H1 (cell line): ENCODE results near the gene LIN28B. TPM values are rescaled to one million over a fixed set of nuclear protein-coding genes. Genes with fewer than 3 reads are reported as not detected.

Experiments used
- ASH2L ChIP-seq: fragments of 200-600, 300-600 bp; sonication (generic); IDR thresholded peaks from one replicate; pipeline ENCODE4 v1.7.1; 2017; ENCODE audit warnings: low read length
- CBX8 ChIP-seq: fragments of 300-800, 300-1000 bp; sonication (generic); IDR thresholded peaks from 2 replicates; pipeline ENCODE4 v1.7.1; 2016; ENCODE audit warnings: low read depth, low read length, borderline replicate concordance
- FOSL1 ChIP-seq: IDR thresholded peaks from 2 replicates; pipeline ENCODE4 v1.6.1; 2011; ENCODE audit warnings: mild to moderate bottlenecking, low read depth, low read length, moderate library complexity; ENCODE audit not compliant: insufficient read depth
- HDAC6 ChIP-seq: IDR thresholded peaks from one replicate; pipeline ENCODE4 v1.7.1; 2012; ENCODE audit warnings: low read depth, mild to moderate bottlenecking, inconsistent platforms, low read length, moderate library complexity
- KDM5A ChIP-seq: fragments of 200-600 bp; IDR thresholded peaks from 2 replicates; pipeline ENCODE4 v1.7.1; 2012; ENCODE audit warnings: mild to moderate bottlenecking, low read length, inconsistent platforms, mixed read lengths
- POLR2A ChIP-seq, 2 experiments: IDR thresholded peaks; 1 replicate in 1 of 2; 2 replicates in 1 of 2; pipeline ENCODE4 v1.6.1; 2011; ENCODE audit warnings: low read depth in 2 of 2, low read length in 2 of 2, mild to moderate bottlenecking in 2 of 2; ENCODE audit errors: control extremely low read depth in 1 of 2
- TCF12 ChIP-seq: IDR thresholded peaks from 2 replicates; pipeline ENCODE4 v1.6.1; 2011; ENCODE audit warnings: low read depth, mild to moderate bottlenecking, low read length
- polyA plus RNA-seq, 7 experiments: library from polyadenylated mRNA; depleted of rRNA in 3 of 7; stranded (reverse) in 5 of 7; unstranded in 2 of 7; fragments of >200 nt in 5 of 7; fragments of 200-250 nt in 2 of 7; gene quantifications; 1 replicate in 5 of 7; 2 replicates in 1 of 7; 4 replicates in 1 of 7; pipeline versions ENCODE4 v1.2.1 to v1.2.3, GENCODE V29; 2011 to 2013; ENCODE audit warnings: missing spikeins in 2 of 7, mixed read lengths in 2 of 7
- total RNA-seq: library from RNA; stranded (reverse); fragmentation: NEBNext Ultra II Directional; extraction: Animal tissue kit (Norgen Biotek cat#: 25700); gene quantifications from 2 replicates; pipeline ENCODE4 v1.2.1, GENCODE V29; 2021
- TF ChIP-seq, protein P1 (sequence below): fragments of 300-600 bp; sonication (generic); IDR thresholded peaks from 2 replicates; pipeline ENCODE4 v1.7.1; 2012; ENCODE audit warnings: low read length, moderate library complexity, mild to moderate bottlenecking, inconsistent platforms; ENCODE audit not compliant: insufficient replicate concordance
- TF ChIP-seq, protein P2 (sequence below), 3 experiments: IDR thresholded peaks; 1 replicate in 2 of 3; 2 replicates in 1 of 3; pipeline versions ENCODE4 v1.5.1 to v1.6.1; 2011; ENCODE audit warnings: low read length in 3 of 3, mild to moderate bottlenecking in 3 of 3, inconsistent platforms in 2 of 3, low read depth in 1 of 3, moderate library complexity in 1 of 3; ENCODE audit not compliant: insufficient read depth in 1 of 3; ENCODE audit errors: control extremely low read depth in 1 of 3

The LIN28B gene
- total and polyA plus RNA-seq, 2 of the 8 experiments (the other 6 are each of a cell fraction or from before 2014, with no cell fraction given), result 27.4 to 94.7 TPM

DNA sequence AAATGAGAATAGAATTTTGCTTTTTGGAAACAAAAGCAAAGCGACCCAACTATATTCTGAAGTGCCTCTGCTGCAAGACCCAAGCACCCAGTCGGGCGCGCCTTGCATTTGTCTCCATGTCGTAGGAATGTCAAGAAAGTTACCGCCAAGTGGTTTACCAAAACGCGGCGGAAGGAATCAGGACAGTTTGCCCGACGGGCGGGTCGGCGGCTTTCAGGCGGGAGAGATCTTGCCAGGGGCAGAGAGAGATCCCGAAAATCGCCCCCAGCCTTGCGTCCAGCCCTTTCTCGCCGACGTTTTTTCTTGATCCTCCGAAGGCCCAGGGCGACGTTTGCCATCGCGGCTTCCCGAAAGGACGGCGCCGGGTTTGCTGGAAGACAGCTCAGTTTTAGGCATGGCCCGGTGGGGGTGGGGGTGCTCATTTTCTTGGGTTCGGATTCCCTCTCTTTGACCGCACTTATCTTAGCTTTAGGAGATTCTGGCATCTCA lies 4.0 kb upstream of the LIN28B start (continued):
- TF ChIP-seq, protein P1, sequence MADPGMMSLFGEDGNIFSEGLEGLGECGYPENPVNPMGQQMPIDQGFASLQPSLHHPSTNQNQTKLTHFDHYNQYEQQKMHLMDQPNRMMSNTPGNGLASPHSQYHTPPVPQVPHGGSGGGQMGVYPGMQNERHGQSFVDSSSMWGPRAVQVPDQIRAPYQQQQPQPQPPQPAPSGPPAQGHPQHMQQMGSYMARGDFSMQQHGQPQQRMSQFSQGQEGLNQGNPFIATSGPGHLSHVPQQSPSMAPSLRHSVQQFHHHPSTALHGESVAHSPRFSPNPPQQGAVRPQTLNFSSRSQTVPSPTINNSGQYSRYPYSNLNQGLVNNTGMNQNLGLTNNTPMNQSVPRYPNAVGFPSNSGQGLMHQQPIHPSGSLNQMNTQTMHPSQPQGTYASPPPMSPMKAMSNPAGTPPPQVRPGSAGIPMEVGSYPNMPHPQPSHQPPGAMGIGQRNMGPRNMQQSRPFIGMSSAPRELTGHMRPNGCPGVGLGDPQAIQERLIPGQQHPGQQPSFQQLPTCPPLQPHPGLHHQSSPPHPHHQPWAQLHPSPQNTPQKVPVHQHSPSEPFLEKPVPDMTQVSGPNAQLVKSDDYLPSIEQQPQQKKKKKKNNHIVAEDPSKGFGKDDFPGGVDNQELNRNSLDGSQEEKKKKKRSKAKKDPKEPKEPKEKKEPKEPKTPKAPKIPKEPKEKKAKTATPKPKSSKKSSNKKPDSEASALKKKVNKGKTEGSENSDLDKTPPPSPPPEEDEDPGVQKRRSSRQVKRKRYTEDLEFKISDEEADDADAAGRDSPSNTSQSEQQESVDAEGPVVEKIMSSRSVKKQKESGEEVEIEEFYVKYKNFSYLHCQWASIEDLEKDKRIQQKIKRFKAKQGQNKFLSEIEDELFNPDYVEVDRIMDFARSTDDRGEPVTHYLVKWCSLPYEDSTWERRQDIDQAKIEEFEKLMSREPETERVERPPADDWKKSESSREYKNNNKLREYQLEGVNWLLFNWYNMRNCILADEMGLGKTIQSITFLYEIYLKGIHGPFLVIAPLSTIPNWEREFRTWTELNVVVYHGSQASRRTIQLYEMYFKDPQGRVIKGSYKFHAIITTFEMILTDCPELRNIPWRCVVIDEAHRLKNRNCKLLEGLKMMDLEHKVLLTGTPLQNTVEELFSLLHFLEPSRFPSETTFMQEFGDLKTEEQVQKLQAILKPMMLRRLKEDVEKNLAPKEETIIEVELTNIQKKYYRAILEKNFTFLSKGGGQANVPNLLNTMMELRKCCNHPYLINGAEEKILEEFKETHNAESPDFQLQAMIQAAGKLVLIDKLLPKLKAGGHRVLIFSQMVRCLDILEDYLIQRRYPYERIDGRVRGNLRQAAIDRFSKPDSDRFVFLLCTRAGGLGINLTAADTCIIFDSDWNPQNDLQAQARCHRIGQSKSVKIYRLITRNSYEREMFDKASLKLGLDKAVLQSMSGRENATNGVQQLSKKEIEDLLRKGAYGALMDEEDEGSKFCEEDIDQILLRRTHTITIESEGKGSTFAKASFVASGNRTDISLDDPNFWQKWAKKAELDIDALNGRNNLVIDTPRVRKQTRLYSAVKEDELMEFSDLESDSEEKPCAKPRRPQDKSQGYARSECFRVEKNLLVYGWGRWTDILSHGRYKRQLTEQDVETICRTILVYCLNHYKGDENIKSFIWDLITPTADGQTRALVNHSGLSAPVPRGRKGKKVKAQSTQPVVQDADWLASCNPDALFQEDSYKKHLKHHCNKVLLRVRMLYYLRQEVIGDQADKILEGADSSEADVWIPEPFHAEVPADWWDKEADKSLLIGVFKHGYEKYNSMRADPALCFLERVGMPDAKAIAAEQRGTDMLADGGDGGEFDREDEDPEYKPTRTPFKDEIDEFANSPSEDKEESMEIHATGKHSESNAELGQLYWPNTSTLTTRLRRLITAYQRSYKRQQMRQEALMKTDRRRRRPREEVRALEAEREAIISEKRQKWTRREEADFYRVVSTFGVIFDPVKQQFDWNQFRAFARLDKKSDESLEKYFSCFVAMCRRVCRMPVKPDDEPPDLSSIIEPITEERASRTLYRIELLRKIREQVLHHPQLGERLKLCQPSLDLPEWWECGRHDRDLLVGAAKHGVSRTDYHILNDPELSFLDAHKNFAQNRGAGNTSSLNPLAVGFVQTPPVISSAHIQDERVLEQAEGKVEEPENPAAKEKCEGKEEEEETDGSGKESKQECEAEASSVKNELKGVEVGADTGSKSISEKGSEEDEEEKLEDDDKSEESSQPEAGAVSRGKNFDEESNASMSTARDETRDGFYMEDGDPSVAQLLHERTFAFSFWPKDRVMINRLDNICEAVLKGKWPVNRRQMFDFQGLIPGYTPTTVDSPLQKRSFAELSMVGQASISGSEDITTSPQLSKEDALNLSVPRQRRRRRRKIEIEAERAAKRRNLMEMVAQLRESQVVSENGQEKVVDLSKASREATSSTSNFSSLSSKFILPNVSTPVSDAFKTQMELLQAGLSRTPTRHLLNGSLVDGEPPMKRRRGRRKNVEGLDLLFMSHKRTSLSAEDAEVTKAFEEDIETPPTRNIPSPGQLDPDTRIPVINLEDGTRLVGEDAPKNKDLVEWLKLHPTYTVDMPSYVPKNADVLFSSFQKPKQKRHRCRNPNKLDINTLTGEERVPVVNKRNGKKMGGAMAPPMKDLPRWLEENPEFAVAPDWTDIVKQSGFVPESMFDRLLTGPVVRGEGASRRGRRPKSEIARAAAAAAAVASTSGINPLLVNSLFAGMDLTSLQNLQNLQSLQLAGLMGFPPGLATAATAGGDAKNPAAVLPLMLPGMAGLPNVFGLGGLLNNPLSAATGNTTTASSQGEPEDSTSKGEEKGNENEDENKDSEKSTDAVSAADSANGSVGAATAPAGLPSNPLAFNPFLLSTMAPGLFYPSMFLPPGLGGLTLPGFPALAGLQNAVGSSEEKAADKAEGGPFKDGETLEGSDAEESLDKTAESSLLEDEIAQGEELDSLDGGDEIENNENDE, result no peak
- TF ChIP-seq ASH2L (peak; percentile 98), TCF12 (no peak), KDM5A (no peak), HDAC6 (no peak), FOSL1 (no peak), POLR2A (IDR thresholded peaks at IDR 0.05; ENCODE audit: control extremely low read depth in 1 of 2, low read depth in 2 of 2, low read length in 2 of 2) (peak; percentile 65 to 84), CBX8 (no peak)
- TF ChIP-seq, protein P2, sequence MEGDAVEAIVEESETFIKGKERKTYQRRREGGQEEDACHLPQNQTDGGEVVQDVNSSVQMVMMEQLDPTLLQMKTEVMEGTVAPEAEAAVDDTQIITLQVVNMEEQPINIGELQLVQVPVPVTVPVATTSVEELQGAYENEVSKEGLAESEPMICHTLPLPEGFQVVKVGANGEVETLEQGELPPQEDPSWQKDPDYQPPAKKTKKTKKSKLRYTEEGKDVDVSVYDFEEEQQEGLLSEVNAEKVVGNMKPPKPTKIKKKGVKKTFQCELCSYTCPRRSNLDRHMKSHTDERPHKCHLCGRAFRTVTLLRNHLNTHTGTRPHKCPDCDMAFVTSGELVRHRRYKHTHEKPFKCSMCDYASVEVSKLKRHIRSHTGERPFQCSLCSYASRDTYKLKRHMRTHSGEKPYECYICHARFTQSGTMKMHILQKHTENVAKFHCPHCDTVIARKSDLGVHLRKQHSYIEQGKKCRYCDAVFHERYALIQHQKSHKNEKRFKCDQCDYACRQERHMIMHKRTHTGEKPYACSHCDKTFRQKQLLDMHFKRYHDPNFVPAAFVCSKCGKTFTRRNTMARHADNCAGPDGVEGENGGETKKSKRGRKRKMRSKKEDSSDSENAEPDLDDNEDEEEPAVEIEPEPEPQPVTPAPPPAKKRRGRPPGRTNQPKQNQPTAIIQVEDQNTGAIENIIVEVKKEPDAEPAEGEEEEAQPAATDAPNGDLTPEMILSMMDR (IDR thresholded peaks at IDR 0.05; ENCODE audit: control extremely low read depth in 1 of 3, insufficient read depth in 1 of 3, low read depth in 1 of 3, low read length in 3 of 3), result no peak
